IMR-90 (cell line): Measurements from ENCODE around the gene NDUFA7.

Source experiments
- BHLHE40 ChIP-seq: fragments of 150-350 bp; IDR thresholded peaks from 2 replicates; pipeline ENCODE4 v1.6.1; 2016; ENCODE audit warnings: mild to moderate bottlenecking, low read depth, low read length
- CEBPB ChIP-seq: IDR thresholded peaks from 2 replicates; pipeline ENCODE4 v1.6.1; 2012; ENCODE audit warnings: low read depth, low read length, improper control_type of control experiment
- CHD1 ChIP-seq: IDR thresholded peaks from 2 replicates; pipeline ENCODE4 v1.6.1; 2012; ENCODE audit warnings: low read depth, low read length, improper control_type of control experiment
- FOS ChIP-seq: fragments of 150-350 bp; IDR thresholded peaks from 2 replicates; pipeline ENCODE4 v1.6.1; 2016; ENCODE audit warnings: low read depth, low read length
- MAFK ChIP-seq: IDR thresholded peaks from 2 replicates; pipeline ENCODE4 v1.6.1; 2012; ENCODE audit warnings: low read depth, low read length, improper control_type of control experiment
- MXI1 ChIP-seq: IDR thresholded peaks from 2 replicates; pipeline ENCODE4 v1.6.1; 2012; ENCODE audit warnings: low read depth, mild to moderate bottlenecking, low read length, moderate library complexity, borderline replicate concordance
- NFE2L2 ChIP-seq: fragments of 150-350 bp; IDR thresholded peaks from 2 replicates; pipeline ENCODE4 v1.6.1; 2016; ENCODE audit warnings: low read depth, mild to moderate bottlenecking, low read length
- POLR2A ChIP-seq: IDR thresholded peaks from 2 replicates; pipeline ENCODE4 v1.6.1; 2012; ENCODE audit warnings: mild to moderate bottlenecking, low read depth, low read length
- RCOR1 ChIP-seq: IDR thresholded peaks from 2 replicates; pipeline ENCODE4 v1.6.1; 2012; ENCODE audit warnings: mild to moderate bottlenecking, low read length, improper control_type of control experiment; ENCODE audit not compliant: insufficient replicate concordance
- RFX5 ChIP-seq: IDR thresholded peaks from 2 replicates; pipeline ENCODE4 v1.8.0; 2012; ENCODE audit warnings: low read depth, mild to moderate bottlenecking, low read length, moderate library complexity
- SMC3 ChIP-seq: fragments of 150-350 bp; IDR thresholded peaks from 2 replicates; pipeline ENCODE4 v1.6.1; 2016; ENCODE audit warnings: low read depth, mild to moderate bottlenecking, antibody characterized with exemption, low read length, moderate library complexity
- USF2 ChIP-seq: fragments of 150-350 bp; IDR thresholded peaks from 2 replicates; pipeline ENCODE4 v1.6.1; 2017; ENCODE audit warnings: mild to moderate bottlenecking, antibody characterized with exemption, low read length, low read depth
- TF ChIP-seq, protein P1 (sequence below): conservative IDR thresholded peaks from 2 replicates; pipeline ENCODE4 v1.5.1; 2012; ENCODE audit warnings: mild to moderate bottlenecking, low read depth, low read length, improper control_type of control experiment
- TF ChIP-seq, protein P2 (sequence below): fragments of 150-350 bp; IDR thresholded peaks from 2 replicates; pipeline ENCODE4 v1.6.1; 2016; ENCODE audit warnings: low read depth, mild to moderate bottlenecking, low read length, moderate library complexity, borderline replicate concordance

- TF ChIP-seq, protein P1, sequence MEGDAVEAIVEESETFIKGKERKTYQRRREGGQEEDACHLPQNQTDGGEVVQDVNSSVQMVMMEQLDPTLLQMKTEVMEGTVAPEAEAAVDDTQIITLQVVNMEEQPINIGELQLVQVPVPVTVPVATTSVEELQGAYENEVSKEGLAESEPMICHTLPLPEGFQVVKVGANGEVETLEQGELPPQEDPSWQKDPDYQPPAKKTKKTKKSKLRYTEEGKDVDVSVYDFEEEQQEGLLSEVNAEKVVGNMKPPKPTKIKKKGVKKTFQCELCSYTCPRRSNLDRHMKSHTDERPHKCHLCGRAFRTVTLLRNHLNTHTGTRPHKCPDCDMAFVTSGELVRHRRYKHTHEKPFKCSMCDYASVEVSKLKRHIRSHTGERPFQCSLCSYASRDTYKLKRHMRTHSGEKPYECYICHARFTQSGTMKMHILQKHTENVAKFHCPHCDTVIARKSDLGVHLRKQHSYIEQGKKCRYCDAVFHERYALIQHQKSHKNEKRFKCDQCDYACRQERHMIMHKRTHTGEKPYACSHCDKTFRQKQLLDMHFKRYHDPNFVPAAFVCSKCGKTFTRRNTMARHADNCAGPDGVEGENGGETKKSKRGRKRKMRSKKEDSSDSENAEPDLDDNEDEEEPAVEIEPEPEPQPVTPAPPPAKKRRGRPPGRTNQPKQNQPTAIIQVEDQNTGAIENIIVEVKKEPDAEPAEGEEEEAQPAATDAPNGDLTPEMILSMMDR = no peak
- TF ChIP-seq MXI1 = no peak
- no peak for TF ChIP-seq POLR2A
- TF ChIP-seq, protein P2, sequence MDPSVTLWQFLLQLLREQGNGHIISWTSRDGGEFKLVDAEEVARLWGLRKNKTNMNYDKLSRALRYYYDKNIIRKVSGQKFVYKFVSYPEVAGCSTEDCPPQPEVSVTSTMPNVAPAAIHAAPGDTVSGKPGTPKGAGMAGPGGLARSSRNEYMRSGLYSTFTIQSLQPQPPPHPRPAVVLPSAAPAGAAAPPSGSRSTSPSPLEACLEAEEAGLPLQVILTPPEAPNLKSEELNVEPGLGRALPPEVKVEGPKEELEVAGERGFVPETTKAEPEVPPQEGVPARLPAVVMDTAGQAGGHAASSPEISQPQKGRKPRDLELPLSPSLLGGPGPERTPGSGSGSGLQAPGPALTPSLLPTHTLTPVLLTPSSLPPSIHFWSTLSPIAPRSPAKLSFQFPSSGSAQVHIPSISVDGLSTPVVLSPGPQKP = no peak
- TF ChIP-seq CEBPB = no peak
- TF ChIP-seq BHLHE40 = no peak
- no peak for TF ChIP-seq USF2
- no peak for TF ChIP-seq RFX5
- TF ChIP-seq CHD1 = no peak
- no peak for TF ChIP-seq RCOR1
- TF ChIP-seq NFE2L2 = no peak
- TF ChIP-seq SMC3 = no peak
- no peak for TF ChIP-seq FOS
- TF ChIP-seq MAFK = no peak
These were observed 14.9 kb upstream of the NDUFA7 start for GRCh38 chr19:8336072-8336569.
